Measurements from ENCODE around the gene TMEM208.

The TMEM208 gene

GRCh38 chr16:67226804-67227566 lies at the start of gene TMEM208:
Gene TMEM208, plus strand, starts transcription at chr16:67227130. Its CDS starts 89 bp downstream, at chr16:67227219.
- DNase-seq: peak; percentile 96

DNA sequence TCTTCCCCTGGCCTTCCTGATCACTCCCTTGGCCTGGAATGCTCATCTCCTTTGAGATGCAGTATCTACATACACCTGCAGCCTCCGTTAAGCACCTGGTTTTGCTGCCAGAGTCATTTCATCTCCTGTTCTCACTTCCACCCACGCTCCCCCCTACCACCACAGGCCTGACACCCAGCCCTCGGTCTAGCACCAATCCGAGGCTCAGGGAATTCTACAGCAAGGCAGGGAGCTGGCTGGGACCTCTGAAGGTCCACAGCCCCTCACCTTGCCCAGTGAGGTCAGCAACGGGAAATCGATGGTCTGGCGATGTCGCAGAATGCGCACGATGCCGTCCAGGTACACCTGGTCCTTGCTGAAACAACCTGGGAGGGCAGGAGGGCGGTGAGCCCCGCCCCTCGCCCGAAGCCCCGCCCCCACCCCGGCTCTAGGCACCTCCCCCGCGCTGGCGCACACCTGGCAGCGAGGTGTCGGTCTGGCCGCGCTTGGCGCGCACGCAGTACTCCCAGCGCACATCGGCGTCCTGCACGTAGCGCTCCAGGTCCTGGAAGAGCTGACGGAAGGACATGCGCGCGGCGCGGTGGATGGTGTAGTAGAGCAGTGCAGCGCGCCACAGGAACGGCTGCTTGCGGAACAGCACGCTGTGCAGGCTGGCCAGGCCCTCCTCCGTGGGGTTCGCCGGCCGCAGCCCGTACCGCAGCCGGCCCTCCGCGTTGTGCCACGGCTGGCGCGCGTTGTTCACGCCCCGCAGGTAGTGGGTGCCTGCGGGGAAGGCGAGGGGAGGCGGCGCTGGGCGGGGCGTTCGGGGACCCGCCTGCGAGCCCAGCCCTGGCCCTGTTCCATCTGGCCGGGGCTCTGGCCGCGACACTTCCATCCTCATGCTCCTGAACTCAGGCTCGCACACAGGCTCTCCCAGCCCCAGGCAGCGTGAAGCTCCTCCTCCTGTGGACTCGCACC lies 48.9 kb upstream of the TMEM208 start:
- peak; percentile 57 for DNase-seq

- no peak for DNase-seq
Measured at GRCh38 chr16:67179421-67180080, 47.4 kb upstream of the TMEM208 start.

DNA sequence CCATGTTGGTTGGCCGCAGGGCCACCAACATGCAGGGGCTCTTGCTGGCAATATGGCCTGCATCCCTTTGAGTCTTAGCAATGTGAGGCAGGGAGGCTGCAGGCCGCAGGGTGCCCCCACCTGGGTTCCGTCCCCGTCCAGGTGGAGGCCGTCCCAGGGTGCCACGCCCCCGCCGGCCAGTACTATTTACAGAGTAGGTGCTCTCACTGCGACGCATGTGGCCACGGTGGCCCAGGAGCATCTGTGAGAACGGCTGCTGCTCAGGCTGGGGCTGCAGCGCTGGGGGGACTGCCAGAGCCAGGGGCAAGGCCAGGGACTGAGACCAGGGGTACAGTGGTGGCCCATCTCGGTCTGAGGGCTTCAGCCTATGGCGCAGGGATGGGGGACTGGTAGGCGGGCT lies 46.8 kb upstream of the TMEM208 start:
- DNase-seq: no peak

DNA sequence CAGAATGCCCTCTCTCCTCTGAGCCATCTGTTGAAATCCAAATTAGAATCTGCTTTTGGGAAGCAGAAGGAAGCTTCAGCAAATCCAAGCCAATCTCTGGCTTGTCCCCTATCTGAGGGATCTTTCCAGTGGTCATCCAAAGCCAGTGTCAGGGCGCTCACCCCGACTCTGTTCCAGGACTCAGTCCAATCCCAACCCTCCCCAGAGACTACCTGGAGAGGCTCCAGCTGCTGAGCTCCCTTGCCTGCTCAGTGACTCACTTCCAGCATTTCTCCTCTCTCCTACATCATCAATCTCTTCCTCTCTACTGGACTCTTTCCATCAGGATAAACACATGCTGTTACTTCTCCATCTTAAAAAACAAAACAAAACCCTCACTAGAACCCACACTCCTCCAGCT lies 45.6 kb upstream of the TMEM208 start:
- DNase-seq: no peak

DNA sequence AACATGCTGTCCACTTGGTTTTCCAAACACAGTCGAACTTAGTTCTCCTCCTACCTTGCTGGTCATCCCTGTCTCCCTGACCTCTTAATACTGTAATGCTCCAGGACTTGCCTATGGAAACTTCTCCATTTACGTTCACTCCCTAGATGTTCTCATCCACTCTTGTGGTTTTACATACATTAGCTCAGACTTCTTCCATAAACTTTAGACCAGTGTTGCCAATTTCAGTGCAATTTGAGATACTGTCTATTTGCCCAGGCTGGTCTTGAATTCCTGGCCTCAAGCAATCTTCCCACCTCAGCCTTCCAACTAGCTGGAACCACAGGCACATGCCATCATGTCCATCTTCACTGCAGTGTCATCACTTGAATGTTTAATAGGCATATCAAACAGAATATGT lies 44.6 kb upstream of the TMEM208 start:
- no peak for DNase-seq

DNA sequence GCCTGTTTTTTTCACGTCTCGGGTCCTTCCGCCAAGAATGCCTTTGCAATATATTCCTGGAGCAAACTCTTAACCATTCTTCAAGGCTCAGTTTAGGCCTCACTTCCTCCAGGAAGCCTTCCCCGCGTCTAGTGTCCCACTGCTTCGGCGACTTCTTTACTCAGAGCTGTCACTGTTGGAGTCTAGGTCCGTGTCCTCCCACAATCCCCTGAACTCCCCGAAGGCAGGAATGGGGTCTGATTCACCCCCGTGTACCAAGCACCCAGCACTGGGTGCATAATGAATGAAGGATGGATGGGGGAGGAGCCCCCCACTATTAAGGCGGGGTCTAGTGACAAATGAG lies 43.7 kb upstream of the TMEM208 start:
- no peak for DNase-seq

DNA sequence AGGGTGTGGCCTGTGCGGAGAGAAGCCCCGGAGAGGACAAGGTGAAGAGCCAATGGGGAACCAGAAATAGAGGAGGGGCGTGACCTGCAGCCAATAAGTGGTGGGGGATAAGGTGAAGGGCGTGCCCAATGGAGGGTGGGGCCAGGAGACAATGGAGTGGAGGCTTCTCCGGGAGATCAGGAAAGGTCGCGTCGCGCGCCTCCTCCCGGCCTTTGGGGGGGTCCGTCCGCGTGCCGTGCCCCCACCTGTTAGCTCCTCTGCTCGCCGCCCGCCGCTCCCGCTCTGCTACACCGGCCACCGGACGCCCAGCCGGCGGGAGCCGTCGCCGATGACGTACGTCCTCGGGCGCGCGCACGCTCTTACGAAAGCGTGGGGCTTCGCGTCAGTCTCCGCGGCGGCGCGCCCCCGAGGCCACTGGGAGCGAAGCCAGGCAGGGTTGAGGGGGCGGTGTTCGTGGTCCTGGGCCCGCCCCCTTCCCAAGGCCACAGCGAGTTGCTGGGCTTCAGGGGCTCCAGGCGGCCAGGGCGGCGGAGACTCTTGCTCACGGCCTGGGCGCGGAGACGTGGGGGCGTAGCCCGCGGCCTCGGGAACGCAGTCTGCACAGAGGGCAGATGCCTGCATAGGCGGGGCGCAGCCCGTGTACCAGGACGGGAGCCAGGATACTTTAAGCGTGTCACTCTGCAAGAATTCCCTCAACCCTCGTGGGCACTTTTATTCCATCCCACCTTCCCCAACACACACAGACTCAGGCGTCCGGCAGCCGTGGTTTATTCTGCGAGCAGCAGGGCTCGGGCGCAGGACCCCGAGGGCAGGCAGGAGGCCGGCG lies 43.1 kb upstream of the TMEM208 start, which contains the start of gene MATCAP1:
Gene MATCAP1 (minus strand): TSS at position 337 of the 826 bp plus-strand sequence. CDS start 3,353 bp downstream, outside the sequence.
- DNase-seq: peak; percentile 89

- no peak for DNase-seq
Measured at GRCh38 chr16:67184453-67184994, 42.4 kb upstream of the TMEM208 start.

DNA sequence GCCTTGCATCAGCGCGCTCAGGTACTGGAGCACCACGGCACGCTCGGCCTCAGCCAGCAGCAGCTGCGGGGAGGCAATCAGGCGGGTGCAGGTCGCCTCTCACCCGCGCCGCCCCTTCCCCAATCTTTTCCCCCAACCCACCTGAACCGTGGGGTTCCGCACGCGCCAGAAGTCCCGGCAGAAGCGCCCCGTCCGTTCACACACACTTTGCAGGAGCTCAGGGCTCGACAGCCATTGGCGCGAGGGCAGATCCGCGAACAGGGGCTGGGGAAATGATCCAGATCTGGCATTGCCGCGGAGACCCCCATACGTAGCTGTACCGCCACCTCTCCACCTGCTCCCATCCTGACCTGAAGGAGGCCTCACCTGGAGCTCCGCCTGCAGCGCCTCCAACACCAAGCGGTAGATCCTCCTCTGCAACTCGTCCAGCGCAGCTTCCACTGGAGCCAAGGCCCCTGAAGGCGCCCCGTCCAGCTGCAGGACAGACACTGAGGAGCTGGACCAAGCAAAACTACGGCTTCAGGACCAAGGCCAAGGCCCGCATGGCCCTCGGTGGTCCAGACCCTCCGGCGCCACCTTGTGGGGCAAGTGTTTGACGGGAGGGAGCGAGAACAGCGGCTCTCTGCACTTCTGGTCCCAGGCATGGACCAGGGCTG lies 41.8 kb upstream of the TMEM208 start:
- peak; percentile 74 for DNase-seq

GRCh38 chr16:67185651-67186134 lies 41.2 kb upstream of the TMEM208 start:
- DNase-seq: no peak

GRCh38 chr16:67186550-67186950 lies 40.4 kb upstream of the TMEM208 start:
- DNase-seq: no peak

- DNase-seq: no peak
Measured at GRCh38 chr16:67187175-67187890, 39.6 kb upstream of the TMEM208 start.

DNA sequence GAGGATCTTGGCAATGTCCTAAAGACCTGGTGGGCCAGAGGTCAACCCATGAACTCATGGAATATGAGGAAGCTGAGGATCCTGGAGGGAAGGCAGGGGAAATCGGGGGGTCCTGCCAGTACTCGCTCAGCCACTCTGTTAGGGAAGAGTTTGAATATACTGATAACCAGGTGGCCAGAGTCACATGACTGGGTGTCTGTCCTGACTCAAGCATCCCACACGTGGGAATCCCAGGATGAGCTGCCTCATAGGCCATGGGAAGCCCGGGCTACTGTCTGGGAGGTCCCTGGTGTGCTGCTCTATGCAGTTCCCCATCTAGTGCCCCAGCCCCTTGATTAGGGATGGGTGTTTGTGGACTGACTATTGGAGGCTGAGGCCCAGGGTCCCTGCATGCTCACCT lies 38.6 kb upstream of the TMEM208 start:
- no peak for DNase-seq

- no peak for DNase-seq
Measured at GRCh38 chr16:67188798-67189197, 38.1 kb upstream of the TMEM208 start.

DNA sequence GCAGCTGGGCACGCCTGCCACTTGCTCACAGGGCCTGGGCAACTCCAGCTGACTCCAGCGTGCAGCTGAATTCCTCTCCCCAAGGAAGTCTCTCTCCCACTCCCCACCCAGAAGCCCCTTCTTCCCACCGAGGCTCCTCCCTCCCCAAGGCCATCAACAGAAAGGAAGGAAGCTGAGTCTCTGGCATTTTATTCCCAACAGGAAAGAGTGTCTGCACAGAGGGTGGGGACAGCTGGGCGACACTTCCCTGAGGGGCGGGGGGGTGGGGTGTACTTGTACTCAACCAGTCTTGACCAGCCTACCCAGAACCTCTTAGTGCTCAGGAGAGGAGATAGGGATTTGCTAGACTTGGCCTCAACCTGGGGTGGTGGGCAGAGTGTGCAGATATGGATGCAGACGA lies 36.9 kb upstream of the TMEM208 start, which contains the start of gene EXOC3L1:
Gene EXOC3L1 (minus strand): TSS at position 96 of the 400 bp plus-strand sequence. CDS start 460 bp downstream, outside the sequence.
- DNase-seq: no peak

DNA sequence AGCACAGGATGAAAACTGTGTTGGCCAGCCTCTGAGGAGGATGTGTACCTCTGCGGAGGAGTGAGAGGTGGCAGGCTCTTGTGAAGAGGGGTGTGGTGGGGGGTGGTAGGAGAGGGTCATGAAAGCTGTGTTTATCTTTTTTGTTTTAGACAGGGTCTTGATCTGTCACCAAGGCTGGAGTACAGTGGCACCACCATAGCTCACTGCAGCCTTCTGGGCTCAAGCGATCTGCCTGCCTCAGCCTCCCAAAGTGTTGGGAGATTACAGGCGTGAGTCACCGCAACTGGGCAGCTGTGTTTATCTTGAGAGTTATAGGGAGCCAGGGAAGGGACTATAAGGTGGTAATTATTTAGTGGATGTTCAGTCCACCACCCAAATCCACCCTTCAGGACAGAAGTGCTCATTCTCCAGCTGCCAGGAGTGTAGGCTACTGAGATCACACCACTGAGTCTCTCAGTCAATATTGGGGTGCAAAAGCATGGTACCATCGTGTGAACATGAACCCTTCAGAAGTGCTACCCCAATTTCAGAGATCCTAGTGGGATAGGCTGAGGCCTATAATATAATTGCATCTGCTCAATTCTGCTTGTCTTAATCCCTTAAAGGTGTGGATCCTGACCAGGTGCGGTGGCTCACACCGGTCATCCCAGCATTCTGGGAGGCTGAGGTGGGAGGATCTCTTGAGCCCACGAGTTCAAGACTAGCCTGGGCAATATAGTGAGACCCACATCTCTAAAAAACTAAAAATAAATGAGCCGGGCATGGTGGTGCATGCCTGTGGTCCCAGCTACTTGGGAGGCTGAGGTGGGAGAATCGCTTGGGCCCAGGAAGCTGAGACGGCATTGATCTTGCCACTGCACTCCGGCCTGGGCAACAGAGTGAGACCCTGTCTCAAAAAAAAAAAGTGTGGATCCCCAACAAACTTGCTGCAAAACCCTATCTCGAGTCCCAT lies 36.2 kb upstream of the TMEM208 start:
- DNase-seq: no peak

- DNase-seq: no peak
Measured at GRCh38 chr16:67191411-67191994, 35.4 kb upstream of the TMEM208 start.

Measured in activated effector memory CD4-positive, alpha-beta T cell treated with Interleukin-2 at 50 U/mL for 16 hours (primary cell).